NCI-H146 treated with DMSO at 0.1 percent for 48 hours (cell line): ENCODE data around the gene POTEH.
"Not testable (repeated sequence)": the region's sequence is repeated elsewhere in the genome, so short reads cannot be mapped to it uniquely, and the experiment has no call there.

Source experiments
- DNase-seq: peaks from one replicate; lab custom pipeline; 2025; ENCODE audit not compliant: unreplicated experiment; lab: John Stamatoyannopoulos, UW

Gene POTEH

GRCh38 chr22:15734411-15734810 lies 44.6 kb downstream of the POTEH start:
- DNase-seq: not testable (repeated sequence)

- DNase-seq: not testable (repeated sequence)
Observed at GRCh38 chr22:15738157-15738908, 48.5 kb downstream of the POTEH start.

GRCh38 chr22:15738909-15739391 lies 49.1 kb downstream of the POTEH start:
- DNase-seq: not testable (repeated sequence)

GRCh38 chr22:15747636-15748323 lies 58.0 kb downstream of the POTEH start:
- not testable (repeated sequence) for DNase-seq

- DNase-seq: not testable (repeated sequence)
Observed at GRCh38 chr22:15749181-15749970, 59.5 kb downstream of the POTEH start.

GRCh38 chr22:15759443-15760097 lies 69.7 kb downstream of the POTEH start:
- not testable (repeated sequence) for DNase-seq

GRCh38 chr22:15760388-15761150 lies 70.7 kb downstream of the POTEH start:
- DNase-seq: not testable (repeated sequence)

GRCh38 chr22:15761151-15761777 lies 71.4 kb downstream of the POTEH start:
- DNase-seq: not testable (repeated sequence)

- not testable (repeated sequence) for DNase-seq
Observed at GRCh38 chr22:15763559-15763958, 73.7 kb downstream of the POTEH start.
